HG03442 (cell line): ENCODE data around the gene GRM7.

ENCODE experiments used
- ATAC-seq: cut with Tn5 transposase; IDR thresholded peaks from one replicate; pipeline ENCODE4 v1.9.1; 2021; ENCODE audit warnings: mild to moderate bottlenecking, moderate library complexity; ENCODE audit not compliant: unreplicated experiment

GRM7 gene

GRCh38 chr3:7565574-7565973, 704.7 kb downstream of the GRM7 start:
- no peak for ATAC-seq

DNA sequence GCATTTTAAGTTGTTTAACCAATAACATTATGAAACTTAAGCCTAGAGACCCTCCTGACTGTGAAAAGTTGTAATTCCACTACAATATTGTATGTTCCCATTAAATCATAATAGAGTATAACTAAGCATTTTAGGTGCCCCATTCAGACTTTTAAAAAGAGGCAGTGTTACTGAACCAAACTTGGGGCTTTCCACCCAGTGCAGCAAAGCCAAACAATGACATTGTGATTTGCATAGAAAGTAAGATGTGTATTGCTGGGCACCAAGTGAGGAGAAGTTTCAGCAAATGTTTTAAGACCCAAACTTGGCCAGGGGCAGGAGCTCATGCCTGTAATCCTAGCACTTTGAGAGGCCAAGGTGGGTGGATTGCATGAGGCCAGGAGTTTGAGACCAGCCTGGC, 706.2 kb downstream of the GRM7 start:
- ATAC-seq = peak; percentile 57

DNA sequence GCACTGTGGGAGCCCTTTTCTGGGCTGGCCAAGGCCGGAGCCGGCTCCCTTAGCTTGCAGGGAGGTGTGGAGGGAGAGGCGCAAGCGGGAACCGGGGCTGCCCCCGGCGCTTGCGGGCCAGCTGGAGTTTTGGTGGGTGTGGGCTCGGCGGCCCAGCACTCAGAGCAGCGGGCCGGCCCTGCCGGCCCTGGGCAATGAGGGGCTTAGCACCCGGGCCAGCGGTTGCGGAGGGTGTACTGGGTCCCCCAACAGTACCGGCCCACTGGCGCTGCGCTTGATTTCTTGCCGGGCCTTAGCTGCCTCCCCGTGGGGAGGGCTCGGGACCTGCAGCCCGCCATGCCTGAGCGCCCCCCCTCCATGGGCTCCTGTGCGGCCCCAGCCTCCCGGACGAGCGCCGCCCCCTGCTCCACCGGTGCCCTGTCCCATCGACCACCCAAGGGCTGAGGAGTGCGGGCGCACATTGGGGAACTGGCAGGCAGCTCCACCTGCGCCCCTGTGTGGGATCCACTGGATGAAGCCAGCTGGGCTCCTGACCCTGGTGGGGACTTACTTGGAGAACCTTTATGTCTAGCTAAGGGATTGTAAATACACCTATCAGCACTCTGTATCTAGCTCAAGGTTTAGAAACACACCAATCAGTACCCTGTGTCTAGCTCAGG, 707.7 kb downstream of the GRM7 start:
- no peak for ATAC-seq

GRCh38 chr3:7573330-7573729, 712.4 kb downstream of the GRM7 start:
- ATAC-seq = no peak

DNA sequence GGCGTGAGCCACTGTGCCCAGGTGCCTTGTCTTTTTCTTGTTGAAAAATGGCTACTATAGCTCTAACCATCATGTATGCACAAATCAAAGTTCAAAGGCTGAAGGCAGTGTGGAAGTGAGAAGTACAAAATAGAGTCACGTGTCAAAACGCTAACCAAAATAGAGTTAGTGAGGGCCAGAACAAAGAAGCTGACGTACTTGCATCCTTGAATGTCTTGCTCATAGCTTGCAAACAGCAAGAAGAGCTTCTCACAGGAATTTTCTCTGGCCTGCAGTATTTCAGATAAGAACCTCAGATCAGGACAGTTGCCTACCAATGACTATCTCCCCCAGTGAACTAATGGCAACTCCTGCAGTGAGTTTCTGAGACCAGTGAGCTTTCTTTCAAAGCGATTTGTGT, 713.5 kb downstream of the GRM7 start:
- ATAC-seq = no peak

DNA sequence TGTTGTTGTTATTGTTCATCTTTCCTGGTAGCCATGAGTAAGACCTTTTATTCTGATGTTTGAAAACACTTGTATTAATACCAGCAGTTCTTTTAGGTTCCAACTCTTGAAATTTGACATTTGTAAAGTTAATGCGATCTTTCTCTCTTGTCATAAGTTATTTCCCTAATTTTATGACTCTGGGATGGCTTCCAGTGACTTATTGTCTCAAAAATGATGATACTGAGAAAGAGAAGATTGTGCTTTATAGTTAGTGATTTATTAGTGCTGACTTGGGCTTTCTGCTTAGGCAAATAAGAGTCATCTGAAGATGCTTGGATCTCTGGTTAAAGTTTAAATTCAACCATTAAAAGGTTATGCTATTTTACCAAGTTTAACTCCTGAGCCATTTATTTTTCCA, 715.2 kb downstream of the GRM7 start:
- ATAC-seq = no peak

GRCh38 chr3:7576506-7576905, 715.6 kb downstream of the GRM7 start:
- ATAC-seq = no peak

DNA sequence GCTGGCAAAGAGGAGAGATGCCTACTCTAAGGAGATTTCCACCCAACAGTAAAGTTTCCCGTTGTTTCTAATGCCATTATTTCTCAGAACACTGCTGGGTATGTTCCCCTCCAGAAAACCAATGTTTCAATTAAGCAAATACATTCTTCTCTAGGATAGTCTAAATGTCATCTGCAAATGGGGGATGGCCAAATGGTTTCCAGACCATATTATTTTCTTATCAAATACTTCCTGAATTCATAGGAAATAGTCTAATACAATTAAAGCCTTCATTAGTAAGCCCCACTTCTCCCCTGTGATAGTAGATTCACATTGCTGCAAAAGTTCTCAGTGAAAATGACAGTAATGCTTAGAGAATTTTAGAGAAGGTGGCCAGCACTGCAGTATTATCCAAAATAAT, 716.6 kb downstream of the GRM7 start:
- no peak for ATAC-seq

DNA sequence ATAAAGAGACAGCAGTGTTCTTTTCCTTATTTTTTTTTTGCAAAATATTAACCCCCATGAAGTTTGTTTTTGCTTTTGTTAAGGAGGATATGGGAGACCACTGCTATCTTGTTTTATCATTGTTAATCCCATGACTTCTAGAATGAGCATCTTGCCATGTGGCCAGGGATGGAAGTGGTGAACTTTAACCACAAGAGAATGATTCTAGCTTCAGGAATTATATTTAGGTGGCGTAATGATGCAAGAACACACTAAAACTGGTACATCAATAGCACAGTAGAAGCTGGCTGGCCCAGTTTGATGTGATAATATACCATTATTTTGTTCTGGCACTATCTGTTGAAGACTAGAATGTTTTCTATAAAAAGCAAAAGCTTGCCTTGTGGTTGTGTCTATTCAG, 720.9 kb downstream of the GRM7 start:
- ATAC-seq = no peak

DNA sequence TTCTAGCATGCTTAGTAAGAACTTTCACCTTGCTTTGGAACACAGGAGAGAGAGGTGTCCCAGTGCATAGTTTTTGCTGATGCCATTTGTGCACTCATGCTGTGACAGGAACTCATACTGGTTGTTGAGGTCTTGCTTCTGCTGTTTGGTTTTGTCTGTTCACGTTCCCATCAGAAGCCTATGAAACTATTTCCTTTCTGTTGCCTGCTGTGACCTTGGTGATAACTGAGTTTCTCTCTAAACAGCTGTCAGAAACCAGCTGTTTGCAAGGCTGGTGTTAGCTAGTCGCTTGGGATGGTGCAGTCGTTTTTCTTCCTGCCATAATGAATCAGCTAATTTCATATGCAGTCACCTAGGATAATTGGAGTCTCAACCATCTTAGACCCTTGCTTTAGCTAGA, 724.1 kb downstream of the GRM7 start:
- ATAC-seq = no peak

GRCh38 chr3:7588236-7588635, 727.3 kb downstream of the GRM7 start:
- ATAC-seq = no peak

- ATAC-seq = no peak
Measured at GRCh38 chr3:7589526-7589925, 728.6 kb downstream of the GRM7 start.

DNA sequence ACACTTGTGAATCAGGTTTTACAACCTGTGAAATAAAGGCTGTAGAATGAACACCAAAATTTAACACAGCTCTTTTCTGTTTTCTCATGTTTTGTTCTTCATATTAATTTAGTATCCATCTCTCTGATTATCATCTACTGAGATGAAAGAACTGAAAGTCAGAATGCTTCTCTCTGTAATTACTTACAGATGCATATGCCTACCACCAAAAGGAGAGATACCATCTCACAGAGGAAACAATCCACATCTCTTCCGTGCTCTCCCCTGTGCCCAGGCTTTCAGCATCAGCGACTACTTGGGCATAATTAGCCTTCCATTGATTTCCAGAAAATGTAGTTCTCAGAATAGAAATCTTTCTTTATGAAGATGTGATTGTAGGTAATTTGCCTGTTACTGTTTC, 741.4 kb downstream of the GRM7 start:
- no peak for ATAC-seq

- no peak for ATAC-seq
Measured at GRCh38 chr3:7607083-7607482, 746.2 kb downstream of the GRM7 start.

- ATAC-seq = no peak
Measured at GRCh38 chr3:7607676-7608075, 746.8 kb downstream of the GRM7 start.

DNA sequence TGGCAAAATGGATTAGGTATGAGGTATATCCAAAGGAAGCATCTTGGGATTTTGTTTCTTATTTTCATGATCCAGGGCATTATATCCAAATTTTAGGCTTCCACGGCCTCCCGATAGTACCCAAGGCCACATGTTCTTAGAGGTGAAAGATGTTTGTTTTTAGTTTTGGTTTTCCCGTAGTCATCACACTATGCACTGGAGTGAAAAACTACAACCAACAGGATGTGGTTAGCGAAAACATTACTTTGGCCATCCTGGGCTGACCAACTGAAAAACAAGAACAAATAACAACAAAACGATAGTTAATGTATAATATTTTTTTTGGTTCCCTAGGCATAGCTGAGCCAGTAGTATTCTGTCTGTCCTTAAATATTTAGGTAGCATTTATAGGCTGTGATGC, 749.7 kb downstream of the GRM7 start:
- no peak for ATAC-seq

GRCh38 chr3:7615043-7615442, 754.1 kb downstream of the GRM7 start:
- ATAC-seq = no peak

DNA sequence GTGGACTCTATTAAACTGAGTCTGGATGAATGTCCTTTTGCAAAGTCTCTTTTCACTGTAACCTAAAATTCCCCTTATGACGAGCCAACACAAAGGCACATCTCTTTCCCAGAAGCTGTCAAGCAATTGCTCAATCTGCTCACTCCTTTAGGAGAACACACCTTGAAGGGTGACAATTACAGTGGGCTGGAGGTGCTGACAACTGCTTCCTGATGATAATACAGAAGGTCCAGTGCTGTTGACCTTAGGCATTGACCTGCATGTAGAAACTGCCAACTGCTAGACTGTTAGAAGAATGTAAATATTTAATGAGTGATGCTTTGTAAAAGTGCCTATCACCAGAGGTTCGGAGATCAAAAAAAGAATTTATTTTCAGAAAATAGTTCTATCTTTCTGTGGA, 757.7 kb downstream of the GRM7 start:
- ATAC-seq = no peak

GRCh38 chr3:7620401-7620800, 759.5 kb downstream of the GRM7 start:
- ATAC-seq = no peak

- ATAC-seq = no peak
Measured at GRCh38 chr3:7621046-7621630, 760.2 kb downstream of the GRM7 start.

DNA sequence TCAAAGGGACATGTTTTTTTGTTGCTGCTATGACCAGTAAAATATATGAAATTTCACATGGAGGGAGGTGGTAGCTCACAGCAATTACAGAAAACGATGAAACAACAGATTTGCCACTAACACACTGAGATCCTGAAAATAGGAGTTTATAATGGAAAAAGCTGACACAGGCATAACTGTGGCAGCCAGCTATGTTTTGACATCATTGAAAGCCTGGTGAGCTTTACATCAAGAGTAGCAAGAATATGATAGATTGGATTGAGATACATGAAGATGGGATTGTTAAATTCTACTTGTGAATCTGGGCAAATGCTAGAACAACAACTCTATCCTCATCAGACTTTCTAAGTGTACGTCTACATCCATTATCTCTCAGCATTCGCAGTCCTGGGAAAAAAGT, 760.7 kb downstream of the GRM7 start:
- ATAC-seq = no peak

DNA sequence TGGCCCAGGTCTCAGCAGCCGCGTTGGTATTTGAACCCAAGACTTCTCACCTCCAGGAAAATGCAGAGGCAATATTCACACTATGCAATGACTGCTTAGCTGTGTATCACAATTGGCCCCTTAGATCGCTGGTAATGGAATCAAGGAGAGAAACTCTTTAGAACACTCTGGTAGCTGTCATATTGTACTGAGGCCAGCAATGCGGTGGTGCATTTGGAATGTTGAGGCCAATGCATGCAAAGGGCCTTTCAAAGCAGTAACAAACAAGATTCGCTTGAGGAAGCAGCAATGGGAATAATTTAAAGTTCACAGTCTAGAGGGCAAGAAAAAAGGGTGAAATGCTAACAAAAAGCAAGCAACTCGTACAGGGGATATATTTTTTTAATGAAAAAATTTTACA, 764.1 kb downstream of the GRM7 start:
- no peak for ATAC-seq

DNA sequence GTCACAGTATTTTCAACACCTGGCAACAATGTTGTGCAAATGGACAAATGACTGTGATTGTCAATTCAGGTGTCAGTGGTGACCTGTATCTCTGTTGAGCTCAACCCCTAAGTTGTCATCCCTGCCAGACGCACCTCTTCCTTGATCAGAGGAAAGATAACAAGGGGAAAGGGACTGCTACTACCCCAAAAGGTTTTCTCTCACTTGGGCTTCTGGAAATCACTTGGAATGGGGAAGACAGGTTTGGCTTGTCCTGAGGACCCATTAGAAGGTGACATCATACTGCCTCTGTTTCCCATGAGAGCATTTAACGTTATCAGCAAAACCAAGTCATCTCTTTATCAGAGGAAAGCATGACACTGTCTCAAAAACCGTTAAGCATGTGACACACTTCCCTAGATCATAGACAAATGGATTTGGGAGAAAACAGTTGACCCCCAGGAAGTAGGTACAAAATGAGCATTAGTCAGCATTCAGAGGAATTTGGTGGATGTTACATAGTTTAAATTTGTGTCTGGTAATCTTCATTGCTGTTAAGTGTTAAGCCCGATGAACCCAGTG, 769.5 kb downstream of the GRM7 start:
- ATAC-seq = no peak
